ENCODE measurements around the gene RALB.

Gene RALB

GRCh38 chr2:120252225-120253020, at the start of gene RALB:
TSS of gene RALB (plus strand) at chr2:120252852. CDS start at chr2:120278665, 25,813 bp downstream.
- peak; percentile 99 for DNase-seq (ENCODE audit: low read depth)

- peak; percentile 17 for DNase-seq (ENCODE audit: low read depth)
Observed at GRCh38 chr2:120203251-120204021, 49.2 kb upstream of the RALB start.

GRCh38 chr2:120204022-120204405, 48.6 kb upstream of the RALB start:
- DNase-seq (ENCODE audit: low read depth): no peak

- DNase-seq (ENCODE audit: low read depth): no peak
Observed at GRCh38 chr2:120204417-120204816, 48.2 kb upstream of the RALB start.

- no peak for DNase-seq (ENCODE audit: low read depth)
Observed at GRCh38 chr2:120204945-120205670, 47.5 kb upstream of the RALB start.

GRCh38 chr2:120206022-120206581, 46.5 kb upstream of the RALB start:
- no peak for DNase-seq (ENCODE audit: low read depth)

GRCh38 chr2:120208381-120209353, 44.0 kb upstream of the RALB start:
- no peak for DNase-seq (ENCODE audit: low read depth)

- DNase-seq (ENCODE audit: low read depth): no peak
Observed at GRCh38 chr2:120209427-120210269, 43.0 kb upstream of the RALB start.

GRCh38 chr2:120210270-120210693, 42.4 kb upstream of the RALB start:
- no peak for DNase-seq (ENCODE audit: low read depth)

GRCh38 chr2:120218181-120218580, 34.5 kb upstream of the RALB start:
- DNase-seq (ENCODE audit: low read depth): no peak

- DNase-seq (ENCODE audit: low read depth): no peak
Observed at GRCh38 chr2:120219291-120219690, 33.4 kb upstream of the RALB start.

- no peak for DNase-seq (ENCODE audit: low read depth)
Observed at GRCh38 chr2:120219766-120220165, 32.9 kb upstream of the RALB start.

GRCh38 chr2:120220756-120221155, 31.9 kb upstream of the RALB start:
- DNase-seq (ENCODE audit: low read depth): no peak

- DNase-seq (ENCODE audit: low read depth): no peak
Observed at GRCh38 chr2:120221616-120222015, 31.0 kb upstream of the RALB start.

- DNase-seq (ENCODE audit: low read depth): no peak
Observed at GRCh38 chr2:120222186-120223033, 30.2 kb upstream of the RALB start.

GRCh38 chr2:120223034-120223912, 29.4 kb upstream of the RALB start, which contains the start of gene TMEM185B:
TSS of gene TMEM185B (minus strand) at chr2:120223400. CDS start at chr2:120222976, 424 bp downstream.
- DNase-seq (ENCODE audit: low read depth): peak; percentile 81

- DNase-seq (ENCODE audit: low read depth): no peak
Observed at GRCh38 chr2:120224256-120224655, 28.4 kb upstream of the RALB start.

Measured in iris pigment epithelial cell (primary cell).